ENCODE data around the gene VEPH1.

- TF ChIP-seq POLR2A (IDR thresholded peaks at IDR 0.05), result no peak
- no peak for TF ChIP-seq CTCF (IDR thresholded peaks at IDR 0.05)
These were observed 28.1 kb upstream of the VEPH1 start for GRCh38 chr3:157531301-157531660.
